ENCODE measurements around the gene TRIM2. TPM values are rescaled to one million over a fixed set of nuclear protein-coding genes. Genes with fewer than 3 reads are reported as not detected.

Gene TRIM2
- total RNA-seq, 4 donors from 2014 or later = 14.5 to 29.7 (median 16.6) TPM

GRCh38 chr4:153271820-153272219, 67.6 kb downstream of the TRIM2 start:
- TF ChIP-seq CTCF (IDR thresholded peaks at IDR 0.05; ENCODE audit: low read depth) = no peak

GRCh38 chr4:153273751-153274150, 69.5 kb downstream of the TRIM2 start:
- no peak for TF ChIP-seq CTCF (IDR thresholded peaks at IDR 0.05; ENCODE audit: low read depth)

GRCh38 chr4:153274967-153275366, 70.7 kb downstream of the TRIM2 start:
- TF ChIP-seq CTCF (IDR thresholded peaks at IDR 0.05; ENCODE audit: low read depth) = no peak

- TF ChIP-seq CTCF (IDR thresholded peaks at IDR 0.05; ENCODE audit: low read depth) = no peak
These were observed 71.4 kb downstream of the TRIM2 start for GRCh38 chr4:153275380-153276276.

GRCh38 chr4:153276971-153277370, 72.7 kb downstream of the TRIM2 start:
- no peak for TF ChIP-seq CTCF (IDR thresholded peaks at IDR 0.05; ENCODE audit: low read depth)

GRCh38 chr4:153281476-153281875, 77.2 kb downstream of the TRIM2 start:
- TF ChIP-seq CTCF (IDR thresholded peaks at IDR 0.05; ENCODE audit: low read depth) = no peak

- no peak for TF ChIP-seq CTCF (IDR thresholded peaks at IDR 0.05; ENCODE audit: low read depth)
These were observed 77.8 kb downstream of the TRIM2 start for GRCh38 chr4:153282023-153282422.

Data from subcutaneous adipose tissue (tissue), 4 donors.